Osteocyte (in vitro differentiated cells): ENCODE results near the gene NEK10. TPM values are rescaled to one million over a fixed set of nuclear protein-coding genes. Genes with fewer than 3 reads are reported as not detected.

Experiments
- DNase-seq: peaks from one replicate; pipeline ENCODE4 v3.0.0; 2021; ENCODE audit warnings: mixed read lengths; ENCODE audit not compliant: unreplicated experiment; ENCODE audit errors: extremely low spot score
- H3K27ac Mint-ChIP-seq: one replicate; pipeline ENCODE4 v1.8.0; 2021; ENCODE audit warnings: mild to moderate bottlenecking, mixed read lengths; ENCODE audit not compliant: unreplicated experiment
- H3K27me3 Mint-ChIP-seq: one replicate; pipeline ENCODE4 v1.8.0; 2021; ENCODE audit warnings: mixed read lengths; ENCODE audit not compliant: unreplicated experiment
- H3K36me3 Mint-ChIP-seq: one replicate; pipeline ENCODE4 v1.8.0; 2021; ENCODE audit warnings: mixed read lengths; ENCODE audit not compliant: unreplicated experiment
- H3K4me1 Mint-ChIP-seq: one replicate; pipeline ENCODE4 v1.8.0; 2021; ENCODE audit warnings: mixed read lengths; ENCODE audit not compliant: unreplicated experiment
- H3K4me3 Mint-ChIP-seq: one replicate; pipeline ENCODE4 v1.8.0; 2021; ENCODE audit warnings: mild to moderate bottlenecking, moderate library complexity, mixed read lengths; ENCODE audit not compliant: unreplicated experiment
- H3K9me3 Mint-ChIP-seq: one replicate; pipeline ENCODE4 v1.8.0; 2021; ENCODE audit warnings: mixed read lengths; ENCODE audit not compliant: unreplicated experiment
- CTCF ChIP-seq: fragments of 200-600 bp; sonication (generic); IDR thresholded peaks from 2 replicates; pipeline ENCODE4 v1.5.0; 2021; ENCODE audit warnings: antibody characterized with exemption, mild to moderate bottlenecking, moderate library complexity
- total RNA-seq: library from RNA; stranded (reverse); gene quantifications from 2 replicates; pipeline ENCODE4 v1.2.1, GENCODE V29; 2021

Gene NEK10
- total RNA-seq, 1 donor from 2014 or later = 6.8 TPM

- Mint-ChIP-seq H3K9me3 (no peaks in the 10 kb centered on the region), H3K4me3 (no peak overlapping the region), H3K4me1 (peaks cover 20% of the 10 kb centered on the region), H3K27ac (peak overlapping the region; percentile 43), H3K36me3 (peaks cover 7% of the 10 kb centered on the region), H3K27me3 (no peaks in the 10 kb centered on the region)
- no peak for TF ChIP-seq CTCF
- no peak for DNase-seq
These were observed 192.9 kb downstream of the NEK10 start for GRCh38 chr3:27176256-27176655.

GRCh38 chr3:27174530-27174929 lies 194.7 kb downstream of the NEK10 start:
- TF ChIP-seq CTCF = no peak
- Mint-ChIP-seq H3K4me1 (peaks cover 20% of the 10 kb centered on the region), H3K36me3 (peaks cover 3% of the 10 kb centered on the region), H3K4me3 (no peak overlapping the region), H3K27ac (peak overlapping the region; percentile 71), H3K9me3 (no peaks in the 10 kb centered on the region), H3K27me3 (no peaks in the 10 kb centered on the region)
- no peak for DNase-seq

GRCh38 chr3:27171113-27171512 lies 198.1 kb downstream of the NEK10 start:
- H3K36me3 Mint-ChIP-seq = peaks cover 3% of the 10 kb centered on the region
- no peak for DNase-seq
- H3K27ac Mint-ChIP-seq = no peak overlapping the region
- H3K9me3 Mint-ChIP-seq = no peaks in the 10 kb centered on the region
- no peak for TF ChIP-seq CTCF
- H3K4me1 Mint-ChIP-seq = peaks cover 33% of the 10 kb centered on the region
- no peak overlapping the region for H3K4me3 Mint-ChIP-seq
- H3K27me3 Mint-ChIP-seq = no peaks in the 10 kb centered on the region

- no peak overlapping the region for H3K4me3 Mint-ChIP-seq
- H3K36me3 Mint-ChIP-seq = no peaks in the 10 kb centered on the region
- H3K4me1 Mint-ChIP-seq = peaks cover 52% of the 10 kb centered on the region
- peak overlapping the region; percentile 96 for H3K27ac Mint-ChIP-seq
- no peaks in the 10 kb centered on the region for H3K9me3 Mint-ChIP-seq
- no peak for TF ChIP-seq CTCF
- no peaks in the 10 kb centered on the region for H3K27me3 Mint-ChIP-seq
- peak; percentile 85 for DNase-seq
These were observed 202.3 kb downstream of the NEK10 start for GRCh38 chr3:27166888-27167287.

GRCh38 chr3:27165321-27165721 lies 203.9 kb downstream of the NEK10 start:
- no peak for DNase-seq
- no peaks in the 10 kb centered on the region for H3K9me3 Mint-ChIP-seq
- H3K27ac Mint-ChIP-seq = peak overlapping the region; percentile 96
- no peaks in the 10 kb centered on the region for H3K36me3 Mint-ChIP-seq
- no peak overlapping the region for H3K4me3 Mint-ChIP-seq
- no peaks in the 10 kb centered on the region for H3K27me3 Mint-ChIP-seq
- H3K4me1 Mint-ChIP-seq = peaks cover 47% of the 10 kb centered on the region
- TF ChIP-seq CTCF = no peak
